BLaER1 treated with 17β-estradiol and CSF1 and Interleukin-3, amounts not matched to agents 10 nM and 100 nM (cell line): ENCODE data around the gene DOCK8.

Source experiments
- H3K27ac ChIP-seq, 11 experiments: shearing (Covaris generic); formaldehyde crosslinking; 2 replicates each; pipeline ENCODE4 v1.8.1; 2022
- H3K27me3 ChIP-seq, 11 experiments: shearing (Covaris generic); formaldehyde crosslinking; 2 replicates each; pipeline ENCODE4 v1.8.1; 2022
- H3K36me3 ChIP-seq, 11 experiments: shearing (Covaris generic); formaldehyde crosslinking; 2 replicates each; pipeline ENCODE4 v1.8.1; 2022
- H3K4me1 ChIP-seq, 10 experiments: shearing (Covaris generic); formaldehyde crosslinking; 2 replicates each; pipeline ENCODE4 v1.8.1; 2022
- H3K4me2 ChIP-seq, 11 experiments: shearing (Covaris generic); formaldehyde crosslinking; 2 replicates each; pipeline ENCODE4 v1.8.1; 2022
- H3K4me3 ChIP-seq, 10 experiments: shearing (Covaris generic); formaldehyde crosslinking; 2 replicates each; pipeline ENCODE4 v1.8.1; 2022
- H3K9ac ChIP-seq, 11 experiments: shearing (Covaris generic); formaldehyde crosslinking; 2 replicates each; pipeline ENCODE4 v1.8.1; 2022
- H3K9me3 ChIP-seq, 11 experiments: shearing (Covaris generic); formaldehyde crosslinking; replicated peaks in 1 of 11; 2 replicates each; pipeline ENCODE4 v1.8.1; 2022
- H4K20me1 ChIP-seq, 11 experiments: shearing (Covaris generic); formaldehyde crosslinking; 2 replicates each; pipeline ENCODE4 v1.8.1; 2022
- Cebpa-rat ChIP-seq, 11 experiments: shearing (Covaris generic); IDR thresholded peaks; 2 replicates each; pipeline ENCODE4 v1.8.1; 2022

Gene DOCK8

DNA sequence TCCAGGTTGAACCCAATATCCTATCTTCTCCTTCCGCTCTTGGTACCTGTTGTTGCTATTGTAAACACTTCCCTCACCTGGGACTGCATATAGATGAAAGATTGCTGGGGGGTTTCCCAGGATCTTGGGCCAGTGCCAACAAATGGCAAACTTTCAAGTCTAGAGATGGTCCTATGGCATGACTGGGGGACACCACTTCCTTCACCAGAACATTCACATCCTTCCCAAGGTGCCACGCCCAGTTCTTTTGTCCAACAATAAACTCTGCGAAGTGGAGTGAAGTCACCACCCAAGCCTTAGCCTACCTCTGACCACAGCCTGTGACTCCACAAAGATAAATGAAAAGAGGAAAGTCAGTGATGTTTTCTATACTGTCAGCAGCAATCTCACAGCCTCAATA, 34.4 kb downstream of the DOCK8 start:
- peaks cover 0 to 75% (median 0%) of the 10 kb centered on the region in 11 experiments; a peak in 4 of 22 replicates for H4K20me1 ChIP-seq
- H3K9me3 ChIP-seq, result no peaks in the 10 kb centered on the region
- no peaks in the 10 kb centered on the region for H3K27me3 ChIP-seq
- H3K4me3 ChIP-seq, result no peak overlapping the region
- peaks cover 0 to 32% (median 0%) of the 10 kb centered on the region in 11 experiments; a peak in 4 of 22 replicates for H3K36me3 ChIP-seq
- H3K4me2 ChIP-seq, result peak overlapping the region in 5 of 11 experiments; percentile 58 to 72 (median 68); a peak in 11 of 22 replicates
- peak overlapping the region in 2 of 11 experiments; percentile 39 to 45; a peak in 3 of 22 replicates for H3K27ac ChIP-seq
- no peak overlapping the region for H3K9ac ChIP-seq
- no peak for TF ChIP-seq Cebpa-rat (IDR thresholded peaks at IDR 0.05)
- peaks cover 0 to 33% (median 6%) of the 10 kb centered on the region in 10 experiments; a peak in 10 of 20 replicates for H3K4me1 ChIP-seq

DNA sequence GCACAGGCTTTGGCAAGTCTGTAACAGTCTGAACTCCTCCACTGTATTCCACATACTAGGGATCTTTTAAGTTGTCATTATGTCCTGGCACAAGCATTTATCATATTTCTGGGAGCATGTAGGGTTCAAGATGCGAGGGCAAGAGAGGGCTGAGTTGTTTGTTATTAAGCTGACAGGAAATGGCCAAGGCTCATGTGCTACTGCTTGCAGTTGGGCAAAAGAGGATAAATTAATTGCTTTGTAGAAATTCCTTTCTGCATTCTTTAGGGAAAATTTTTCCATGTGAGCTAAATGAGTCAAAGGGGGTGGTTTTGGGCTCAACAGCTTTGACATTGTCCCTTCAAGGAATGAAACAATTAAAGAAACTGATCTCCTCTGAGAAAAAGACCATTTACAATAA, 35.4 kb downstream of the DOCK8 start:
- H4K20me1 ChIP-seq, result peaks cover 0 to 72% (median 0%) of the 10 kb centered on the region in 11 experiments; a peak in 4 of 22 replicates
- H3K27me3 ChIP-seq, result no peaks in the 10 kb centered on the region
- H3K4me2 ChIP-seq, result peak overlapping the region in 4 of 11 experiments; percentile 62 to 72 (median 68); a peak in 7 of 22 replicates
- peaks cover 0 to 33% (median 6%) of the 10 kb centered on the region in 10 experiments; a peak in 10 of 20 replicates for H3K4me1 ChIP-seq
- TF ChIP-seq Cebpa-rat (IDR thresholded peaks at IDR 0.05), result no peak
- no peaks in the 10 kb centered on the region for H3K9me3 ChIP-seq
- no peak overlapping the region for H3K4me3 ChIP-seq
- H3K36me3 ChIP-seq, result peaks cover 0 to 32% (median 0%) of the 10 kb centered on the region in 11 experiments; a peak in 3 of 22 replicates
- no peak overlapping the region for H3K27ac ChIP-seq
- no peak overlapping the region for H3K9ac ChIP-seq

DNA sequence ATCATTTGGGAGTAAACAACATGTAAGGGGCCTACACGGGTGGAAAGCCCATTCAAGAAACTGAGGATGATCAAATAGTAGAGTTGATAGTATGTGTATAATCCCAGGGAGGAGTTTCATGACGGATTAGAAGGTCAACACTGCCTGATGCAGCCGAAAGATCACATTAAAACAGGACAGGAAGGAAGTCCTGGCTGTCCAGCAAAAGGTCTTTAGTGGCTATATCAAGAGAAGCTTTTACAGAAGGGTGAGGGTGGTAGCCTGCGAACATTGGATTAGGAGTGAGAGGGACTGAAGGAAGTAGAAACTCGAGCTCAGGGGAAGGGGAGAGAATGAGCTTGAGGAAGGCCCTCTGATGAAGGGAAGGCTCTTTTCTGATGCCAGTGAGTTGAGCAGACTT, 36.0 kb downstream of the DOCK8 start:
- no peak overlapping the region for H3K4me3 ChIP-seq
- peaks cover 0 to 33% (median 6%) of the 10 kb centered on the region in 10 experiments; a peak in 10 of 20 replicates for H3K4me1 ChIP-seq
- no peak overlapping the region; a peak in 1 of 22 replicates for H3K27ac ChIP-seq
- no peak overlapping the region for H3K9ac ChIP-seq
- H3K27me3 ChIP-seq, result no peaks in the 10 kb centered on the region
- peaks cover 0 to 66% (median 0%) of the 10 kb centered on the region in 11 experiments; a peak in 3 of 22 replicates for H4K20me1 ChIP-seq
- peaks cover 0 to 32% (median 0%) of the 10 kb centered on the region in 11 experiments; a peak in 3 of 22 replicates for H3K36me3 ChIP-seq
- H3K9me3 ChIP-seq, result no peaks in the 10 kb centered on the region
- no peak for TF ChIP-seq Cebpa-rat (IDR thresholded peaks at IDR 0.05)
- peak overlapping the region in 3 of 11 experiments; percentile 62 to 72 (median 68); a peak in 5 of 22 replicates for H3K4me2 ChIP-seq

DNA sequence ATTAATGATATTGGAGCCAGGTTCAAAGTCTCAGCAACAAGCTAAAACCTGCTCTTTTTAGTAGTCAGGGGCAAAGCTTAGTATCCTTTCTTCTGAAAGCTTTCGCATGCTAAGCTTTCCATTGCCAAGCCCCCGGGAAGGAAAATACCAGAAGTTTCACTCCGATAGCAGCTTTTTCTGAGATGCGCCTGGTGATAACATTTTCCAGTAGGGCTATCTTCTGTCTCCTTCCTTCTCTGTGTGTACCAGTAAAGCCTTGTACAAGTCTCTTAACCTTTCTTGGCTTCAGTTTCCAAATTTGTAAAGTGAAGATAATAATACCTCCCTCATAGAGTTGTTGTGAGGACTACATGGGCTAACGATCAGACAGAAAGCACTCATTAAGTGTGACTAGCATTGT, 36.7 kb downstream of the DOCK8 start:
- no peak overlapping the region for H3K27ac ChIP-seq
- H3K9ac ChIP-seq, result no peak overlapping the region
- H3K4me1 ChIP-seq, result peaks cover 0 to 33% (median 6%) of the 10 kb centered on the region in 10 experiments; a peak in 10 of 20 replicates
- no peak overlapping the region for H3K4me3 ChIP-seq
- no peaks in the 10 kb centered on the region for H3K27me3 ChIP-seq
- H3K9me3 ChIP-seq, result peaks cover 0 to 4% (median 0%) of the 10 kb centered on the region in 11 experiments; a peak in 2 of 22 replicates
- peaks cover 0 to 63% (median 0%) of the 10 kb centered on the region in 11 experiments; a peak in 4 of 22 replicates for H4K20me1 ChIP-seq
- no peak overlapping the region for H3K4me2 ChIP-seq
- no peak for TF ChIP-seq Cebpa-rat (IDR thresholded peaks at IDR 0.05)
- peaks cover 0 to 37% (median 0%) of the 10 kb centered on the region in 11 experiments; a peak in 3 of 22 replicates for H3K36me3 ChIP-seq

DNA sequence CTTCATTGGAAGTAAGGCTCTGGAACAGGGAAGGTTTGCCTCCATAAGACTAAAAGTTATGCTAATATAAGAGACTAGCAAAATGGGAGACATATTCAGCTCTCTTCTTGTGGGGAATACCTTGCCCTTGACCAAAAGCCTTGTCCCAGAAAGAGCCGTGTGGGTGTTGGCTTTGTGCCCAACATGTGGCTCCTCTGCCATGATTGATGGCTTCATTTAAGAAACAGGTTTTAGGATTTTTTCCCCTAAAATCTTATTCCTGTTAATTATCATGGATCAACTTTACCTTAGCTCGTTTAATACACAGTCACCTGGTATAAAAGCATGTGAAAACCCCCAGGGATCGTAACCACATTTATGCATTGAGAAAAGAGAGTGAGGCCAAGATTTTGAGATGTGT, 38.9 kb downstream of the DOCK8 start:
- peaks cover 0 to 49% (median 18%) of the 10 kb centered on the region in 10 experiments; a peak in 14 of 20 replicates for H3K4me1 ChIP-seq
- no peak for TF ChIP-seq Cebpa-rat (IDR thresholded peaks at IDR 0.05)
- no peak overlapping the region for H3K4me3 ChIP-seq
- H3K9ac ChIP-seq, result no peak overlapping the region
- no peak overlapping the region for H3K4me2 ChIP-seq
- H3K36me3 ChIP-seq, result peaks cover 0 to 42% (median 0%) of the 10 kb centered on the region in 11 experiments; a peak in 3 of 22 replicates
- H3K9me3 ChIP-seq, result peaks cover 0 to 5% (median 0%) of the 10 kb centered on the region in 11 experiments; a peak in 2 of 22 replicates
- H3K27me3 ChIP-seq, result no peaks in the 10 kb centered on the region
- peaks cover 0 to 49% (median 0%) of the 10 kb centered on the region in 11 experiments; a peak in 4 of 22 replicates for H4K20me1 ChIP-seq
- H3K27ac ChIP-seq, result no peak overlapping the region

DNA sequence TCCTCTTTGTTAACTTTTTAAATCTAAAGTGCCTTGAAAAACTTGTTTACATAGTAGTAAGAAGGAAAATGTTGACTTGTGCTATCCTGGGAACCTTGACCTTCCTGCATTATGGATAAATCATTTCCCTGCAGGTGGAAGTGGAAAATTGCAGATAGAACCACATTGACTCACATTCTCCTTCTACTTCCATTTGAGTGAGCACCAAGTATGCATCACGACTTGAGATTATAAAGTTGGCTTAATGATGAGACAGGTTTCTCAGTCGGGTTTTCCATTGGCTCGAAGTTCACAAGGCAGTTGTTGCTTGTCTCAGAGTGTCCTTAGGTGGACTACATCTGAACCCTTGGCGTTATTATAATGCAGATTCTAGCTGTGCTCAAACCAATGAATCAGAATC, 39.9 kb downstream of the DOCK8 start:
- Histone ChIP-seq H4K20me1 (peaks cover 0 to 44% (median 0%) of the 10 kb centered on the region in 11 experiments; a peak in 4 of 22 replicates), H3K36me3 (peaks cover 0 to 45% (median 0%) of the 10 kb centered on the region in 11 experiments; a peak in 3 of 22 replicates), H3K4me1 (peaks cover 0 to 47% (median 16%) of the 10 kb centered on the region in 10 experiments; a peak in 14 of 20 replicates), H3K9me3 (peaks cover 0 to 5% (median 0%) of the 10 kb centered on the region in 11 experiments; a peak in 2 of 22 replicates), H3K27me3 (no peaks in the 10 kb centered on the region), H3K4me3 (no peak overlapping the region), H3K4me2 (no peak overlapping the region), H3K27ac (no peak overlapping the region), H3K9ac (no peak overlapping the region)
- TF ChIP-seq Cebpa-rat (IDR thresholded peaks at IDR 0.05), result no peak

DNA sequence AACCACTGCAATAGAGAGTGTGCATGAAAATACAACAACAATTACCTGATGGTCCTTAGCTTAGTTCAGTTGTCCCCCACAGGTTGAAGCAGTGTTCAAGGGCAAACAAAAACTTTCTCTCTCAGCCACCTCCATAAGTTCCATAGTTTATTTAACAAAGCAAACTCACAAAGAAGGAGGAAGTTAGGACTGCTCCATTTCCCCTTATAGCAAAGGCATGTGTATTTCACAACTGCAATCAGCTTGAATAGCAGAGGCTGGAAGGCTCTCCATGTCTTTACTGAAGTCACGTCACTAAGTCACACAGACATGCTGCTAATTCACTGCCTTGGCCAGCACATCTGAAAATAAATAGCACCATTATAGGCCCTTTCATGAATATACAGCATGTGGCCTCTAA, 43.3 kb downstream of the DOCK8 start:
- H3K4me2 ChIP-seq, result peak overlapping the region in 8 of 11 experiments; percentile 21 to 81 (median 72); a peak in 15 of 22 replicates
- no peak overlapping the region for H3K4me3 ChIP-seq
- H3K36me3 ChIP-seq, result peaks cover 0 to 32% (median 0%) of the 10 kb centered on the region in 11 experiments; a peak in 5 of 22 replicates
- peaks cover 0 to 8% (median 0%) of the 10 kb centered on the region in 11 experiments; a peak in 6 of 22 replicates for H3K9me3 ChIP-seq
- H3K27me3 ChIP-seq, result no peaks in the 10 kb centered on the region
- peaks cover 0 to 33% (median 15%) of the 10 kb centered on the region in 10 experiments; a peak in 14 of 20 replicates for H3K4me1 ChIP-seq
- H3K9ac ChIP-seq, result peak overlapping the region in 4 of 11 experiments; percentile 37 to 67 (median 50); a peak in 7 of 22 replicates
- peak overlapping the region in 8 of 11 experiments; percentile 20 to 79 (median 68); a peak in 15 of 22 replicates for H3K27ac ChIP-seq
- peaks cover 0 to 29% (median 0%) of the 10 kb centered on the region in 11 experiments; a peak in 3 of 22 replicates for H4K20me1 ChIP-seq
- TF ChIP-seq Cebpa-rat (IDR thresholded peaks at IDR 0.05), result peak in 5 of 11 experiments; percentile 18 to 72 (median 61); a peak in 7 of 22 replicates

DNA sequence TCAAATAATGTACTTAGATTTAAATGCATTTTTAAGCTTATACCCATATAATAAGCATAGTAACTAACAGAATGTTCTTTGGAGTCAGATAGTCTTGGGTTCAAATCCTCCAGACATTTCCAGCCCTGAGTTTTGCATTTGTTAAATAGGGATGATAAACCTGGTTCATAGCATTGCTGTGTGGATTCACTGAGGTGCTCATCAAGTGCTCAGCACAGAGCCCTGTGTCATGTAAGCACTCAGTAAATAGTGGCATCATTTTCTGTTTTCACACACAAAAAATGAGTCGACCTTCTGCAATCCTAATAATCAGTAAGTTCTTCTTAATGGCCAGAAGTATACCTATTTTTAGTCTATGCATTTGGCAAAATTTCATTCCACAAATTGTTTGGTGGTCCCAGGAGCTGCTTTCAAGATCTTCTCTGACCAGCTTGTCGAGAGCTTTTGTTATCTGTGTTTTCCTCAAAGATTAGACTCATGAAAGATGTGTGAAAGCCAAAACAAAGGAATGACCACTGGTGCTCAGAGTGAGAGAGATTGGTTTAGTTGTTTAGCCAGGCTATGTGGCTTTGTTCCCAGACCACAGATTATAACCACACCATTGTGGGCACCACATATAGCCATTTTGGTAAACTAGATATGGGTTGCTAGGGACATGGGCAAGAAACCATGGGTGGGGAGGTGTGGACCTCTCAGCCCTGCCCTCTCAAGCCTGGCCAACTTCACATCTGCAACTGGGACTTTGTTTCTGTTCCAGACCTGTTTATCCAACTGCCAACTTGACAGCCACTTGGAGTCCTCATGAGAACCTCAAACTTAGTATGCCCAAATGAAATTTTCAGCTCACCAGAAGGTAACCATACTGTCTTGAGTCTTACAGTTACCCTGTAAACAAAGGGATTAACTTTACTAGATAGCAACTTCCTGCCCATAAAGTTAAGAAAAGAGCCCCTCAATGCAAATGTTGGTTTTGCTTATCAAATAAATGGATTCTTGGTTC, 45.0 kb downstream of the DOCK8 start:
- H3K4me3 ChIP-seq, result no peak overlapping the region
- H3K36me3 ChIP-seq, result peaks cover 0 to 20% (median 0%) of the 10 kb centered on the region in 11 experiments; a peak in 5 of 22 replicates
- no peak for TF ChIP-seq Cebpa-rat (IDR thresholded peaks at IDR 0.05)
- H3K27me3 ChIP-seq, result no peaks in the 10 kb centered on the region
- peaks cover 0 to 8% (median 0%) of the 10 kb centered on the region in 11 experiments; a peak in 6 of 22 replicates for H3K9me3 ChIP-seq
- H3K4me1 ChIP-seq, result peaks cover 0 to 33% (median 15%) of the 10 kb centered on the region in 10 experiments; a peak in 14 of 20 replicates
- H4K20me1 ChIP-seq, result peaks cover 0 to 32% (median 0%) of the 10 kb centered on the region in 11 experiments; a peak in 2 of 22 replicates
- H3K9ac ChIP-seq, result no peak overlapping the region
- peak overlapping the region in 3 of 11 experiments; percentile 12 to 73 (median 18); a peak in 1 of 22 replicates for H3K4me2 ChIP-seq
- 0 out of 22 replicates have a peak overlapping the region, but pooled peaks of 1 of the 11 experiments have one; percentile 8 for H3K27ac ChIP-seq
